Stimulated activated CD8-positive, alpha-beta memory T cell treated with anti-CD3 and anti-CD28 coated beads, Interleukin-7, amount 100 ng/mL, for 48 hours (primary cell): Measurements from ENCODE around the gene HOXC9.

ENCODE experiments used
- DNase-seq, 2 donors: peaks; one replicate each; pipeline ENCODE4 v3.0.0-alpha.2; 2020; ENCODE audit warnings: low read depth in 1 of 2; ENCODE audit errors: extremely low read depth in 1 of 2

Gene HOXC9

GRCh38 chr12:53986686-53987483 is 13.1 kb upstream of the HOXC9 start:
- DNase-seq = no peak

DNA sequence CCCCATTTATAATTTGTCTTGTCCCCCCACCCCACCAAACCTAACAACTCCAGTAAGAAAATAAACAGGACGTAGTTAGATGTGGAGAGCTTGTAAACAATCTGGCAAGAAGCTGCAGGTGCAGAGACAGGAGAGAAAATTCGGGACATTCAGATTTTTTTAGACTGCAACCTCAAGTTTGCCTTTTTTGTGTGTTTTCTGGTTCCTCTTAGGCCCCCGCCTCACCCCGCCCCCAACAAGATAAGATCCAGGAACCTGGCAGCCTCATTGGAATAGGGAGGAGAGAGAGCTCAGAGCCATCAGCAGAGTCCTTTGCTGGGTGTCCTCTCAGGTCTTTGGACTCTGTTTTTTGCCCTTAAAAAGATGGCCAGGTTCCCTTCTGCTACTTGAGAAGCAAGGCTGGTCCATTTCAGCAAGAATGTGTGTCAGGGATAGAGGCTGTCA is 12.2 kb upstream of the HOXC9 start:
- DNase-seq = no peak

DNA sequence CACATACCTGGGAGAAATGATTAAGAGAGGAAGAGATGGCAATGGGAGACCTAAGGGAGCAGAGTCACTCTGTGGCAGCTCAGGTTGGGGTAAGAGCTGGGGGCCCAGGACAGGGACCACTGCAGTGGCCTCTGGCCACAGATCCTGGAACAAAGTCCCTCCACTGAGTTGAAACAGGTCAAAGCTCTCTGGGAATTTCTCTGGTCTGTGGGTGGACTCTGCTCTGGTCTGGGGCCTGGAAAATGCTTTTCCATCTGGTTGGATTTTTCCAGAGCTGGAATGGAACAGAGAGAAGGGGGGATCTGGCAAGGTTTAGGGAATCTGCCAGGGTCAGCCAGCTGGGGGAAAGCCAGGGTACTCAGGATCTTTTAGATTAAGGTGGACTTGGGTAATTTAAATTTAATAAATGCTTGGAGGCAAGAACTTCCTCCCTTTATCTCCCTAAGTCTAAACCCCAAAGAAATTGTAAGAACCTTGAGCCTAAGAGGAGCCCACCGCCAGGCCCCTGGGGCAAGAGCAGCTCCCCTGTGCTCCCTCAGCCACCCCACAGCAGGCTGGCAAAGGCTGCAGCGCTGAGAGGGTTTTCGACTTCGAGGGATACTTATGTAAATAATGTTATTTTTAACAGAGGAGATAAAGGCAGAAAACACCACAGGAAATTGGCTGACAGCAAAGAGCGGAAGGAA is 11.3 kb upstream of the HOXC9 start:
- DNase-seq = no peak

DNA sequence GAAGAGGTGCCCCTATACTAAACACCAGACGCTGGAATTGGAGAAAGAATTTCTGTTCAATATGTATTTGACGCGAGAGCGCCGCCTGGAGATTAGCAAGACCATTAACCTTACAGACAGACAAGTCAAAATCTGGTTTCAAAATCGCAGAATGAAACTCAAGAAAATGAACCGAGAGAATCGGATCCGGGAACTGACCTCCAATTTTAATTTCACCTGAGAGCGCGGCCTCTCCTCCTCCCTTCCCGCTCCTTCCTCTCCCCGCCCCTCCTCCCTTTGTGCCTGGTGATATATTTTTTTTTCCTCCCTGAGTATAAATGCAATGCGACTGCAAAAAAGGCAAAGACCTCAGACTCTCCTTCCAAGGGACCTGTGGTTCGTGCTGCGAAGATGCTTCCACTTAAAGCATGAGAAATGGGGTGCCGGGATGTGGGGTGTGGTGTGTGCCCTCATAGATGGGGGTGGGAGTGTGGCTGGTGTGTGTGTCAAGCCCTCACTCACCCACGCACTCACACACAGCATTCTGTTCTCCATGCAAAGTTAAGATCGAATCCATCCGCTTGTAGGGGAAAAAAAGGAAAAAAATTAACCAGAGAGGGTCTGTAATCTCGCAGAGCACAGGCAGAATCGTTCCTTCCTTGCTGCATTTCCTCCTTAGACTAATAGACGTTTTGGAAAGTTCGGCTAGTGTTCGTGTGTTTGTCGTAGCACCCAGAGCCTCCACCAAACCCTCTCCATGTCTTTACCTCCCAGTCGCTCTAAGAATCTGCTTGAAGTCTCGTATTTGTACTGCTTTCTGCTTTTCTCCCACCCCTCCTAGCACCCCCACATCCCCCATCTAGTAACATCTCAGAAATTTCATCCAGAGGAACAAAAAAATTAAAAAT is 10.5 kb upstream of the HOXC9 start:
- DNase-seq = no peak

DNA sequence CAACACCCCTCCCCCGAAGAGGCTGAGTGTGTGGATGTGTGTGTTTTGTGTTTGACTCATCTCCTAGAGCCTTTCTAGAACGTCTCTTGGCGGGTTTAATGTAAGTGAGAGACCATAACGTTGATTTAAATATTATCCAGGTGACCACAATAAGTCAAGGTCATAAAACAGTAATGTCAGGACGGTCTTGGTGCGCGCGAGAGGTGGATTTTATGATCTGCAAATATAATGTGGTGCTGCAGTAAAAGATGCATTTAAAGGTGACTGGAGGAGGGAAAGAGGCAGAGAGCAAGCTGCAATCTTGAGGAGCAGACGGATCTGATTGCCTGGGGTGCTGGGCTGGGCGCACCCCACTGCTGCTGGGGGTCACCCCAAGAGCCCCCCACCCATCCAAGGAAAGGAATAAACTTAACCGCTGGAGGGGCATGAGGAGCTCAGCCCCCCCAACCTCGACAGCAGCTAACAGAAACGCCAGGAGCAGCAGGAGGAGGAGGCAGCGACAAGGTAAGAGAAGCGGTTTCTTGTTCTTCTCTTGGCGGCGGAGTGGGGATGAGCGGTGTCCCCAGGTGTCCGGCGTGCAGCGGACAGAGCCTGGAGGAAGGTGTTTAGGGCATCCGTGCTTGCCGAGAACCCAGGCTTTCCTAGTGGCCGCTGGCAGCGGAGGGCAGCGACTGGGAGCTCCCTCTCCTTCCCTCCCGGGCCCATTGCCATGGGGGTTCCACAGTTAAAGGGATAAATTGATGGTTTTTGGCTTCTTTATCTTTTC is 9.5 kb upstream of the HOXC9 start:
- no peak for DNase-seq

- no peak for DNase-seq
Measured at GRCh38 chr12:53991077-53991460, 8.9 kb upstream of the HOXC9 start.

DNA sequence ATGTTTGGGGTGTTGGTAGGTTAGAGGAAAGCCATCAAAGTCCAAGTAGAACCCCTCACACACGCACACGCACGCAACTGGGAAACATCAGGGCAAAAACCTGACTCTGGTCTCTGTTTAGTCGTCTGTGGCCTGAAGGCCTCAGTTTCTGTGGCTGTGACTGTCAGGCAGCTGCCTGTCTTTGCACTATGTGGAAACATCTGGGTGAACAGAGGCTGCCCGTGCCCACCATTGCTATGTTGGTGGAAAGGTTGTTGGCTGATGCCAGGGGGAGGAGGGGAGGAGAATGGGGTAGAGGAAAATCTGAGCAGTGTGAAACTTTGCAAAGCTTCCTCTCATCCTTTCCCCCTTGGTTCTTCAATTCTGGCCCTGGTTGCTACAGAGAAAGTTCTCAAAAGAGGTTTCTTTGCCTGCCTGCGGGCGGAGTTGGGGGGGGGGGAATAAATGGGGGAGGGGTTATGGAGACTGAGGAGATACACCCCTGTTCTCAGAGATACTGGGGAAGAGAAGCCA is 7.5 kb upstream of the HOXC9 start:
- DNase-seq = no peak

- no peak for DNase-seq
Measured at GRCh38 chr12:53993162-53994008, 6.6 kb upstream of the HOXC9 start.

DNA sequence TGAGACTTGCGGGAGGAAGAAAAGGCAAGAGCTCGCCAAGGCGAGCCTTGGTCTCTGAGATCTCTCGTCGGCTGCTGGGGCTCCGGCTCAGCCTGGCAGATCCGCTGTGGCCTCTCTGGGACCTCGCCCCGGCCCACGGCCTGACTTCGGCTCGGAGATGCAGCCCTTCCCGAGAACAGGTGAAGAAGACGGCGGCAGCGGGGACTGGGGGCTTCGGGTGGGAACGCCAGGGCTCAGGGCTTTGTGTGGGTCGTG is 6.0 kb upstream of the HOXC9 start:
- no peak for DNase-seq

- DNase-seq = no peak
Measured at GRCh38 chr12:53994264-53995001, 5.5 kb upstream of the HOXC9 start.

GRCh38 chr12:53995002-53995377 is 5.0 kb upstream of the HOXC9 start:
- DNase-seq = no peak

- no peak for DNase-seq
Measured at GRCh38 chr12:53995378-53996239, 4.4 kb upstream of the HOXC9 start.

DNA sequence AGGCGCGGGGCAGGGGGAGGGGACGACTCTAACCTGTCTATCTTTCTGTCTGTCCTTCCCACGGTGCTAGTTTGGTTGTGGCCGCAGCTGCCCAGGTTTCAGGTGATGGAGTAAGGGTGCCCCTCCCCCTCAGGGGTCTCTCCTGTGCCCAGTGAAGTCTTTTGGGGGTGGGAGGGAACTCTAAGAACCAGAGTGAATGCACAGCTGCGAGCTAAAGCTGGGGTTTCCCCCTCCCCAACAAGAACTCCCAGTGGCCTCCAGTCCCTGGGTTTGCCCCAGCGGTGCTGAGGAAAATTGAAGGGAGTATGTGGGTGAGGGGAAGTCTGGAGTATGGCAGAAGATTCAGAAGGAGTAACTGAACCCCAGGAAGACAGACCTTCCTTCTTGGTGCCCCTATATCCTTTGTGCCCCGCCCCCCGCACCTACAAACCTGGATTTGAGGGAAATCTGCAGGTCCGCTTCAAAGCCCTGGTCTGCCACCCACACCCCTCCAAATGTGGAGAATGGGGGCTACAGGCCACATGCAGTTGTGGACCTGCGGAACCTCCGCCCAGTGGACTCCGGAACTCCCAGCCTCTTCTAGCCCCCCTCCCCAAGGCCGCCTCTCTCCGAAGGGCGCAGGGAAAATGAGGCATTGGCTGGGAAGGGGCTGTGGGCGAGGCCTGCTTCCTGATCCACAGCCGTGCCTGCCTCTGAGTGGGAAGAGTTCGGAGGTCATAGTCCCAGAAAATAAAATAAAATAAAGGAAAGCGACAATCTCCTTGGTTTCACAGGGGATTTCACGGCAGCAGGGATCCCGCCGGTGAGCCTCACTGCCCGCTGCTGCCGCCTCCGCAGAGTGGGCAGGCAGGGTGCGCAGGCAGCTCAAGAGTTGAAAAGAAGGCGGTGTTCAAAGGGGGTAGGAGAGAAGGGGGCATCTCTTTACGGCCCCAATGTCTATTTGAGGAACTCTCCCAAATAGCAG is 3.4 kb upstream of the HOXC9 start:
- DNase-seq = no peak

DNA sequence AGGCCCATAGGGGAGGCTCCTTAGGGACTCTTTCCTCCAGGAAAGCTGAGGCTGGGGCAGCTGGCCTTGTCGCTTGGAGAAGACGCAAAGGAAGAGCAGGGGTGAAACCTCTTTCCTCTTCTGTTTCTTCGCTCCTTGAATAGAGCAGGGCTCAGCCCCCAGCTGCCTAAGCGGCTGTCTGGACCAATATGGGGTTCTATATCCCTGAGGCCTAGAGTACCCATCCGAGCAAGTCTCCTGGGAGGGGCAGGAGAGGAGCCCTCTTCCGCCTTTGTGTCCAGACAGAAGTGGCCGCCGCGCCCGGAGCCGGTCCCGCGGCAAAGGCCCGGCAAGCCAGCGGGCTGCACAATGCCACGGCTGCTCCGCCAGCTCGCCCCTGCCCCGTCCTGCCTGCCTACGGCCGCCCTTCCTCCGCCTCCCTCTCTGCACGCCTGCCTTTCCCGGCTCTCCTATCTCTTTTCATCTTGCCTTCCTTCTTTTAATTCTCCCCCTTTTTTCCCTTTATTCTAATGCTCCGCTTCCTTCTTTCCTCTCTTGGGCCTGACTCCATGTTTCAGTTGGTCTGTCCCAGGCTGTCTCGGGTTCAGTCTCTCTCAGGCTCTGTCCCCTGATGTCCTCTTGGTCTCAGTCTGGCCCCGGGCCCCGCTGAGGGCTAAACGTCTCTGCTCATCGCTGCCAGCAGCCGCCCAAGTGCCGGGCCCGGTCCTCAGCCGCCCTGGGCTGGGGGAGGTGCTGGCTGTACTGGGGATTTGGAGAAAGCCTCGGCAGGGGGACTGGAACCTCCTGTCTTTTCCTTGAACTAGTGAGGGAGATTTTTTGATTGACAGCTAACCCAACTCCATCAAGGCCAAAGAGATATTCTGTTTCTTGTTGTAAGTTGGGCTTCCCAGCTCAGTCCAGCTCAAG is 2.5 kb upstream of the HOXC9 start:
- no peak for DNase-seq

DNA sequence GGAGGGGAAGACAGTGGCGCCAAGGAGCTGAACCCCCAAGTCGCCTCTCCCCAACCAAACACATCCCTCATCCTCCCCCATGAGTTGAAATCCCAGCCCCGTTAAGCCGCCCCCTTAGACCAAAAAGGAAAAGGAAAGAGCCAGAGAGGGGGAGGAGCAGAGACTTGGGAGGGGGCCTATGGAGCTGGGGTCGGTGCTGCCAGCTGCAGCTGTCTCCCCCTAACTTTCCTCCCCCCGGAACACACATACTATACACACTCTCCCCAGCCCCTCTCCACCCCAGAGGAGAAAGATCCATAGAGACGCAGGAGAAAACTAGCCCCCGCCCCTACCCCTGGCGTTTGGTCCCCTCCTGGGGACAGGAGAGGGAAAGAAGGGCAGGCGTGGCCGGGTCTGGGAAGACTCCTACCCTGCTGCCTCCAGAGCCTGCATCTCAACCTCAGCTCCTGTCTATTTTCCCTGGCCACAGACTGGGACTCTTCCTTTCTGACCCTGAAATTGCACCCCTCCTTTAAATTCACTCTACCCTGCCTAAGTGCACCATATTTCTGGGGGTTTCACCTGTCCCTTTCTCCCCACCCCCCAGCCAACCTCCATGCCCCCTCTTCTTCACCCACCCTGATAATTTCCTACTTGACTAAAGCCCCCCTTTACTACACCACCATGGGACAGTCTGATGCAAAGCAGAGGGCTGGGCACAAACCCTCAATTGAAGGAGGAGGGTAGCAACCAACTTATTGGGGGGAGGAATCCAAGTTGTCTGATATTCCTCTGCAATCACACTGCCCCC is 1.7 kb upstream of the HOXC9 start:
- no peak for DNase-seq

DNA sequence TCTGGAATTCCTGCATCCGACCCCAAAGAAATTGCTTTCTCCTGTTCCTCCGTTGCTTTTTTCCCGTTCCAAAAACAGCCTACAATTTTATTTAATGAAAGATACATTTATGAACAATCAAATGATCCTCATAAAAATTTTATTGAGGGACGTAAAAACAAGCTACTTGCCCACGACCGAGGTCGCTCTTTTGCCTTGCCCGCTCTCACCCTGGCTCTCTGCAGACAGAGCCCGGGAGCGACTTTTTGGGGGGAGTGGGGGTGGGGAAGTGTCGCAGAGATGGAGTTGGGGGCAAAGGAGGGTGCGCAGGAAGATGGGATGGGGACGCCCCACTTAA is 1.1 kb upstream of the HOXC9 start:
- DNase-seq = no peak
